Superior temporal gyrus (tissue), 1 donor: ENCODE data around the gene INTS11.

Source experiments
- DNase-seq: peaks from one replicate; pipeline ENCODE4 v3.0.0-alpha.2; 2016; ENCODE audit errors: extremely low spot score

INTS11 gene

GRCh38 chr1:1343811-1344421 is 19.5 kb upstream of the INTS11 start:
- DNase-seq: no peak

- no peak for DNase-seq
Measured at GRCh38 chr1:1342584-1343115, 18.2 kb upstream of the INTS11 start.

- no peak for DNase-seq
Measured at GRCh38 chr1:1342061-1342562, 17.7 kb upstream of the INTS11 start.

DNA sequence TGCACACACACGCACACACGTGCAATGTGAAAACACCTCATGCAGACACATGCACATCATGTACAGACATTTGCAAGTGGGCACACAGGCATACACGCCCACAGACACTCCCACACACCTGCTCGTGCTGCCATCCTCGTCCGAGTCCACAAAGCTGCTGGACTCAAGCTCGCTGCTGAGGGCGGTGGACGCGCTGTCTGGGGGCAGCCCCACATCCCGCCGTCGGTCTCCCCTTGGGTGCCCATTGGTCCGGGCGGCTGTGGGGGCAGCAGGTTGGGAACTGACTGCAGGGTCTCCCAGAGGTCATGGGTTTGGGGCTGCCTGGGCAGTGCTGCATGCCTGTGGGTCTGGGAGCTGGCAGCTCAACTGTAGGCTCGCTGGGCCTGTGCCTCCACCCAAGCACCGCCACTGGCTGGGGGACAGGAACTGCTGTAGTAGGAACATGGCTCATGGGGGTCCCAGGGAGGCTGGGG is 17.1 kb upstream of the INTS11 start:
- DNase-seq: no peak

- no peak for DNase-seq
Measured at GRCh38 chr1:1340791-1341548, 16.5 kb upstream of the INTS11 start.

- DNase-seq: no peak
Measured at GRCh38 chr1:1340185-1340584, 15.7 kb upstream of the INTS11 start.

GRCh38 chr1:1338278-1338677 is 13.8 kb upstream of the INTS11 start:
- DNase-seq: no peak

GRCh38 chr1:1337793-1338147 is 13.3 kb upstream of the INTS11 start:
- DNase-seq: no peak

GRCh38 chr1:1336931-1337792 is 12.7 kb upstream of the INTS11 start:
- no peak for DNase-seq

- DNase-seq: no peak
Measured at GRCh38 chr1:1336446-1336845, 12.0 kb upstream of the INTS11 start.

- no peak for DNase-seq
Measured at GRCh38 chr1:1335792-1336248, 11.4 kb upstream of the INTS11 start.

GRCh38 chr1:1335283-1335682 is 10.8 kb upstream of the INTS11 start:
- DNase-seq: no peak

DNA sequence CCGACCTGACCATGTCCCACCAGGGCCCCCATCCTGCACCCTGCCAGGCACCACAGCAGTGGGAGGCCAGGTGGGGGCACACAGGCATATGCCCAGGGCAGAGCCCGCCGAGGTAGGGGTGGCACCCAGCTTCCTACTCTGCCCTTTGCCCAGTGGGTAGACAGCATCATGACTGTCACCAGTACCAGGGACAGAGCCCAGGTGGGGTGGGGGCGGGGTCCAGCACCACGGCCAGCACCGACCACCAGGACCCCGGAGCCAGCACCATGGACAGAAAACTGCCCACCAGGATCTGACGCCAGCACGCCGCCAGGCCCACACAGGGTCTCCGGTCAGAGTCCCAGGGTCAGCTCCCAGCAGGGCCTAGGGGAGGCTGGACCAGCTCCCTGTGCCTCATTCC is 10.4 kb upstream of the INTS11 start:
- no peak for DNase-seq

GRCh38 chr1:1333551-1334241 is 9.2 kb upstream of the INTS11 start:
- no peak for DNase-seq

GRCh38 chr1:1332774-1333480 is 8.5 kb upstream of the INTS11 start:
- DNase-seq: no peak

- no peak for DNase-seq
Measured at GRCh38 chr1:1332031-1332755, 7.7 kb upstream of the INTS11 start.

- DNase-seq: no peak
Measured at GRCh38 chr1:1331068-1331965, 6.9 kb upstream of the INTS11 start, which contains the start of gene TAS1R3. TSS of gene TAS1R3 (plus strand) at chr1:1331280. CDS start at chr1:1331346, 66 bp downstream.

GRCh38 chr1:1330366-1331067 is 6.1 kb upstream of the INTS11 start:
- no peak for DNase-seq
